Measurements from ENCODE around the gene POLRMT.
"Not testable (repeated sequence)": the region's sequence is repeated elsewhere in the genome, so short reads cannot be mapped to it uniquely, and the experiment has no call there.

GRCh38 chr19:603779-604178, 29.6 kb downstream of the POLRMT start:
- not testable (repeated sequence) for TF ChIP-seq CTCF, POLR2A (IDR thresholded peaks at IDR 0.05)

Measured in right lobe of liver (tissue), 4 donors.